ENCODE results near the gene ACADSB.

DNA sequence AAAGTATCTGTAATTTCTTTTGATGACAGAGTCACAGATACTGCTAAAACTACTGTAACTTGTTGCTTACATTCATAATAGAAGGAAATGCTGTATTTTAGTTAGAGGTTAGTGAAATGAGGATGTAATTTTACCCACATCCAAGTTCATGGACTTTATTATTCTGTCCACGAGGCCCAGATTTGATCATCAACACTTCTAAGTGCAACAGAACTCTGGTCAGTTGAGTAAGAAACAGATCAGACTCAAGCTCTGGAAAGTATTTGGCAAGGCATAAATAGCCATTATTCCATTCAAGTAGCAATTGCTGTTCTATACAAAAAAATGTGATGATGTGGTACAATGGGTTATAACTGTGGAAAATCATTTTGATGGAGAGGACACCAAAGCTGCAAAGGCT lies 22.3 kb downstream of the ACADSB start:
- TF ChIP-seq, protein P1, sequence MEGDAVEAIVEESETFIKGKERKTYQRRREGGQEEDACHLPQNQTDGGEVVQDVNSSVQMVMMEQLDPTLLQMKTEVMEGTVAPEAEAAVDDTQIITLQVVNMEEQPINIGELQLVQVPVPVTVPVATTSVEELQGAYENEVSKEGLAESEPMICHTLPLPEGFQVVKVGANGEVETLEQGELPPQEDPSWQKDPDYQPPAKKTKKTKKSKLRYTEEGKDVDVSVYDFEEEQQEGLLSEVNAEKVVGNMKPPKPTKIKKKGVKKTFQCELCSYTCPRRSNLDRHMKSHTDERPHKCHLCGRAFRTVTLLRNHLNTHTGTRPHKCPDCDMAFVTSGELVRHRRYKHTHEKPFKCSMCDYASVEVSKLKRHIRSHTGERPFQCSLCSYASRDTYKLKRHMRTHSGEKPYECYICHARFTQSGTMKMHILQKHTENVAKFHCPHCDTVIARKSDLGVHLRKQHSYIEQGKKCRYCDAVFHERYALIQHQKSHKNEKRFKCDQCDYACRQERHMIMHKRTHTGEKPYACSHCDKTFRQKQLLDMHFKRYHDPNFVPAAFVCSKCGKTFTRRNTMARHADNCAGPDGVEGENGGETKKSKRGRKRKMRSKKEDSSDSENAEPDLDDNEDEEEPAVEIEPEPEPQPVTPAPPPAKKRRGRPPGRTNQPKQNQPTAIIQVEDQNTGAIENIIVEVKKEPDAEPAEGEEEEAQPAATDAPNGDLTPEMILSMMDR (IDR thresholded peaks at IDR 0.05), result no peak
- no peak for TF ChIP-seq POLR2AphosphoS5 (IDR thresholded peaks at IDR 0.05)
- no peak for TF ChIP-seq POLR2A (IDR thresholded peaks at IDR 0.05)

Data from breast epithelium (tissue), 3 donors.